ENCODE measurements around the gene ASAP2.
"Not testable (repeated sequence)": the region's sequence is repeated elsewhere in the genome, so short reads cannot be mapped to it uniquely, and the experiment has no call there.

ASAP2 gene

DNA sequence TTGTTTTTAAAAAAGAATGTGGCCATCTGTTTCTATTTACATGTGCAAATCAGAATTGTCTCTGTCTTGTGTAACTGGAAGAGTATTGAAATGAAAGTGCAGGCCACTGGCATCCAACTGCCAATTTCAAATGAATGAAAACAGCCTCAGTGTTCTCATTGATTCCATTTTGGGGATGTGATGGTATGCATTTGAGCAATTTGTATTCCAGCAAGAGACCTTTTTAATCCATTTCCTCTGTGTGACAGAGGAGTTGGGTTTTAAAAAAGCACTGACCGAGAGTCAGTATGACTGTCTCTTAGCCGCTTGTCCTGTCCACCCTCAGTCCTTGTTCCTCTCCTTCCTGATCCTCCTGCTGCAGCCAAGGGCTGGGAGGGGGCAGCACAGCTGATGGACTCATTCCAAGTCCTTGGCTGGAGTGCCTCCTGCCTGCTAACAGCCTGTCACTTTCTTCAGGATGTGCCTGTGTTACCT, 50.0 kb downstream of the ASAP2 start:
- DNase-seq = peak; percentile 75

GRCh38 chr2:9258501-9258900, 51.9 kb downstream of the ASAP2 start:
- no peak for DNase-seq

DNA sequence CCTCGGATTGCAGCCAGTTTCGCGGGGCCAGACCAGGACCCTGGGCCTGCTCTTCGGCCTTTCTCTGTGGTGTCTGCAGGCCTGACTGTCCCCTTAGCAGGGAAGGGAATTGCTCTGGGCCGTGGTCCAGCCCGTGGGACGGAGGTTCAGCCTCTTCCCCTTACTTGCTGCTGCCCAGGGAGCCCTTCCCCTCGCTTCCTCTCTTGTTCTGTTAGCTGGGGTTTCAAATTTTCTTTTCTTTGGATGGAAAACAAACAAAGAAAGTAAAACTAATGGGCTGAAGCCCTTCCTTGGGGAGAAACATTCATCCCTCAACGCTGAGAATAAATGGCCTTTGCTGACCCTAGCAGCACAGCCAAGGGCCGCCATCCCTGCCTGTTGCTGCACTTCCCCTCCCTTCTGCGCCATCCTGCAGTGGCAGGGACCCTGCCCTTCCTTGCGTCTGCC, 52.4 kb downstream of the ASAP2 start:
- DNase-seq = no peak

DNA sequence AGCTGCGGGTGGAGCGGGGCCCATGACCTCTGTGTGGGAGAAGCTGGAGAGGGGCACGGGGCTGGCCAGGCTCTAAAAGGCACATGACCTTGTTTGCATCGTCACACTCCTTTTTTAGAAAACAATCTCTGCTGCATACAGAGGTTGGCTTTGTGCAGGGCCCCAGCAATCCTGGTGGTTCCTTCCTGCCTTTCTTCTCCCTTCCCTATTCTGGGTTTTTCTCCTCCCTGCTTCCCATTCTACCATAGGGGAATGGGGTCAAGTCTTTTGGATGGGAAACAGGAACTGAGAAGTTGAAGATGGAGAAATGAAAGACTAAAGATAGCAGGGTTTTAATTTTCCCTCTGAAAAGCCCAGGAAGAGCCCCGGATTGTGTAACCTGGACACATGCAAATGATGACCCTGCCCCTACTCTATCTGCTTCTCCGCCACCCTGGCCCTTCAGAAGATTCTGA, 53.9 kb downstream of the ASAP2 start:
- no peak for DNase-seq

DNA sequence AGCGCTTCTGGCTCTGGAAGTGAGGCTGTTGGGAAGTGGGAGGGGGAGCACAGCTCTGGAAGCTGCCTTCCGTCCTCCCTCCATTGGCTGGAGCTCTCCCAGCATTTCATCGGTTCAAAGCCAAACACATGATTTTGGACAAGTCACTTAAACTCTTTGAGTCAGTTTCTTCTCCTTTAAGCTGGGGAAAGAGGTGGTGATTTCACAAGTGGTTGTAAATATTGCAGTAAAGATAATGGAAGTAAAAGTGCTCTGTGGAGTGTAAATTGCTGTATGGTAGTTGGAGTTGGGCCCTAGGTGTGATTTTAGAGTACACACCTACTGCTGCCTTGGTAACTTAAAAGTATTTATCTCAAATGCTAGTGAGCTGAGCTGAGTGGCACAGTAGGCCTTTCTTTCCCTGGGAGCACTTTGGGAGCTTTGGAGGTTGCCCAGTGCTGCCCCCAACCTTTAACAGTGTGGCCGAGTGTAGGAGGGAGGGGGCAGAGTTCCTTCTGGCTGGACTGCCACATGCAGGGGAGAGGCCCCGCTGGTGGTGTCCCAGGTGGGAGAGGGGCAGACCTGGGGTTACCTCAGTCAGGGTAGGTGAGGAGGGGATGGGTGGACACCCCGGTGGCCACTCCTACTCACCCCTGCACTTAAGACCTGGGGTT, 54.7 kb downstream of the ASAP2 start:
- DNase-seq = no peak

DNA sequence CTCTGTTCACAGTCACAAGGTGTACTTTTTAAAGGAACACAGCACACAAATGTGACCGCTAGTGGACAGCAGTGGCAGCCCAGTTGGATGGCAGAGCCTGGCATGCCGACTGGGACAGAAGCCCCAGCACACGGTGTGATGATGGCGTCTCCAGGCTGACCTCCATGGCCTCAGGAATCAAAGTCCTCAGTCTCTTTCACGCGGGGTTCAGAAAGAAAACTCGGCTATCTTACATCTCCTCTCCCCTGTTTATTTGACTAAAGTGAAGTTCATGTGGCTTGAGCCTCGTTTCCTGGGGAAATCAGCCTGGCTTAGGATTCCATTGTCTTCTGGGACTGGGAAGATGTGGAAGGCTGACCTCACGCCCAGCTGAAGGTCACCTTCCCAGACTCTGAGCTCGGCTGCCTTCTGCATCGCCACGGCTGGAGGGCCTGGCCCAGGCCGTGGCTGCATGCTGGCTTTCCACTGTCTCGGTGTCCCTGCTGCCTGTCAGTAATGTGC, 56.1 kb downstream of the ASAP2 start:
- no peak for DNase-seq

GRCh38 chr2:9263428-9263827, 56.8 kb downstream of the ASAP2 start:
- no peak for DNase-seq

- no peak for DNase-seq
These were observed 57.7 kb downstream of the ASAP2 start for GRCh38 chr2:9264301-9264700.

DNA sequence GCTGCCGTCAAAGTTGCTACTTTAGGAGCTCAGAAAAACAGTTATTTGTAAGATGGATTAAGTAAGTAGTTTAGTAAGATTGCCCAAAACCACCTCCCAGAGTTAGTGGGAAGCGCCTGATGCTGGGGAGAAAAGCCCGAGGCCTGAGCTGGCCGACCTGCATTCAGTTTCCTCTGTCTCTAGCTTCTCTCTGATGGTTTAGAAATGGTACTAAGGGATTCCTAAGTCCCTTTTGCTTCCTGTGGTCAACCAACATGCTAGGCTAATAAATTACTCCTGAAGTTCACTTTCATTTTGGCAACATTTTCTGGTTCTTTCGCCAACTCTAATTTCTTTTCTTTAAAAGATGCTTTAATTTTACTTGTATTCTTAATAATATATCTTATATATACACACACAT, 60.1 kb downstream of the ASAP2 start:
- DNase-seq = no peak

GRCh38 chr2:9267286-9267685, 60.7 kb downstream of the ASAP2 start:
- not testable (repeated sequence) for DNase-seq

DNA sequence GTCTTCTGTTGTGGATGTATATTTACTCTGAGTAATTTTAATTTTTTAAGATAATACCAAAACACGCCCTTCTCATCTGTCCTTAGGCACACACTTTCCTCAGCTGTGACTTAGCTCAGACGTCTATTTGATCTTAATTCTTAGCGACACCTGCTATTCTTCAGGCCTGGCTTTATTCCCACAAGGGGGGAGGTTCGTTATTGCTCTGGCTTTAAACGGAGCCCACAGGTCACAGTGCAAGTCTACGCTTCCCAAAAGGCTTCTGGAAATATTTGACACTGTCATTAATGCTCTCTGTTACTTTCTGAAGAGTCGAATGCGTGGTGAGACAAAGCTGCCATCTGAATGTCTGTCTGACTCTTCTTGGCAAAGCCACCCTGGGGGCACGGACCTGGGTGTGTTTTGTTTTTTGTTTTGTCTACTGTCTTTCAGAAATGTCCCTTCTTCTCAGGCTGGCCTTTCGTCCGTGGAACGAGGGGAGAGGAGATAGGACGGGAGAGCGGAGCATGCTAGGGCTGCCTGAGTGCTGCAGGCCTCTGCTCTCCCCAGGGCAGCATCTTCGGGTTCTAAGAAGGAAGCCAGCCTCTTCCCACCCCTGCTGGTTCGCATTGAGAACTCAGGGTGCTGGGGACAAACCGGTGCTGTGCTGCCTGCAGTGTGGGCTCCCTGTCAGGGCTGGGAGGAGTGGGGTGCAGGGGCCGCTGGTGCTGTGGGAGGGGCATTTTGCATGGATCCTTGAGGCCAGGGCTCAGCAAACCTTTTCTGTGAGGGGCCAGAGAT, 61.9 kb downstream of the ASAP2 start:
- no peak for DNase-seq

DNA sequence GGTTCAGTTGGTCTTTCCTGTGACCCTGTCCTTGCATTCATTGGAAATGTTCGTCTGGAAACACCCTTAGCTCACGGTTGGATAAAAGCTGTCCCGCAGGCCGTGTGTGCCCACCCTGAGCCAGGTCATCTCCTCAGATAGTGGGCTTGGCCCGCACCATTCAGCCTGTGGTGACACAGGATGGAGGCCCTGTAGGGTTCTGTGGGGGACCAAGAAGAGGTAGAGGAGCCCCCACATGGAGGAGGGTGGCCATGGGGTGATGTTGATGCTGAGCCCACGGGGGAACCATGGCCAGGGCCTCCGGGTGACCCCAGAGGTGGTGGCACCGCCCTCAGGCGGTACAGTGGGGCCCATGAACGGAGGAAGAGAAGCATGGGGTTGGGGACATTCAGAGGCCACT, 62.7 kb downstream of the ASAP2 start:
- no peak for DNase-seq

GRCh38 chr2:9269695-9270360, 63.2 kb downstream of the ASAP2 start:
- DNase-seq = no peak

DNA sequence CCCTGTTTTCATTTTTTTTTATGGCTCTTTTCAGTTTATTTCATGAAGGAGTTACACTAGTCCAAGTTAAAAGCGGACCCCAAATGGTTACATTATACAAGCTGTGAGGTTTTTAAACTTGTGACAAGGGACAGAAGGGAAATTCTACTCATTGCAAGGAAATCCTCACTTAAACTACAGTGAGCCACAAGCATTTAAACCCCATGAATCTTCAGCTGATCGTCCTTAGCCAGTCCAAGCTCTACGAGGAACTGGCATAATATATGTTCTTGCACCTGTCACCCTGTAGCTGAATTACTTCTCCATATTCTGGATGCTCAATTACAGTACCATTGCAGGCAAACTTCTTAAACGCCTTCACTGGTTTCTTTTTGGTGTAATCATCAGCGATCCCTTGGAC, 64.5 kb downstream of the ASAP2 start:
- no peak for DNase-seq

DNA sequence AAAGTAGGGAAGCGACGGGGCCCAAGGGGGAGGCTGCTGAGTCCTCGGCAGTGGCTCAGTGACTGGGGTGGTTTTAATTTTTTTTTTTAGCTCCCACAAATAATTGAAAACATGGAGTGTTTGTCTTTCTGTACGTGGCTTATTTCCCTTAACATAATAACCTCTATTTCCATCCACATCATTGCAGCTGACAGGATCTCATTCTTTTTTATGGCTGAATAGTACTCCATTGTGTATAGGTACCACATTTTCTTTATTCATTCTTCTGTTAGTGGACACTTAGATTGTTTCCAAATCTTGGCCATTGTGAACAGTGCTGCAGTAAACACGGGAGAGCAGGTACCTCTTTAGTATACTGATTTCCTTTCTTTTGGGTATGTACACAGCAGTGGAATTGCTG, 65.1 kb downstream of the ASAP2 start:
- DNase-seq = no peak

GRCh38 chr2:9273486-9274130, 67.0 kb downstream of the ASAP2 start:
- no peak for DNase-seq

- DNase-seq = no peak
These were observed 68.2 kb downstream of the ASAP2 start for GRCh38 chr2:9274701-9275343.

- no peak for DNase-seq
These were observed 68.8 kb downstream of the ASAP2 start for GRCh38 chr2:9275399-9275798.

DNA sequence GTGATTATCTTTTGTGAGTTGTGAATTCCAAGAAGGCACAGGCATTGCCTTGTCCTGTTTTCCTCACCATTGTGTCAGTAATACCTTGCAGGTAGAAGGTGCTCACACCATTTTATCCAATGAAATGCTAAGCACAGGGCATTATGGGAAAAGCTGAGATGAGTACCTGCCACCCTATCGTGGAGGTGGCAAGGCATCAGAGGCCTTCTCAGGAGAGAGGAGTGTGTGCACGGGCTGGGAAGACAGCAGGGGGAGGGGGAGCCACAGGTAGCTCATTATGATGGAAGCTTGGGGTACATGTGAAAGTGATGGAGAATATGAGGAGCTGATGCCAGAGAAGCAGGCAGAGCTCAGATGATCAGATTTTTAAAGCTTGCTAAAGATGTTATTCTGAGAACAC, 69.5 kb downstream of the ASAP2 start:
- no peak for DNase-seq

- DNase-seq = no peak
These were observed 70.4 kb downstream of the ASAP2 start for GRCh38 chr2:9276901-9277451.

DNA sequence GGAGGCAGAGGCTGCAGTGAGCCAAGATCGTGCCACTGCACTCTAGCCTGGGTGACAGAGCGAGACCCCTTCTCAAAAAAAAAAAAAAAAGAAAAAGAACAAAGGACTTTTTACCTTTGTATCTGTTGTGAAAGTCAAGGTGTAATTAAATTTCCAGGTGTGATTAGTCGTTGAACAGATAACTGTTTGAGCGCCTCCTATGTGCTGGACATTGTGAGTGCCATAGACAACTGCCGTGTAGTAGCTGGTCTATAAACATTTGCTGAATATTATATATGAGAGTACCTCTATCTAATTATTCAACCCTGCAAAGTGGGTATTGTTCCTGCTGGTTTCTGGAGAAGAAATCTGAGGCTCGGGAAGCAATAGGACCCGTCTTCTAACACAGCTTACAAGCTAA, 71.8 kb downstream of the ASAP2 start:
- no peak for DNase-seq

GRCh38 chr2:9279426-9279825, 72.8 kb downstream of the ASAP2 start:
- no peak for DNase-seq
